Cardiac muscle cell (in vitro differentiated cells and primary cell): Measurements from ENCODE around the gene BIRC6. TPM values are rescaled to one million over a fixed set of nuclear protein-coding genes. Genes with fewer than 3 reads are reported as not detected.

Experiments
- DNase-seq, 2 donors: peaks; one replicate each; pipeline versions ENCODE4 v3.0.0 to v3.0.0-alpha.2; 2010 to 2017; ENCODE audit warnings: low read depth in 1 of 2, low spot score in 1 of 2
- H3K27ac ChIP-seq: fragments of 200-600 bp; sonication (generic); 2 replicates; pipeline ENCODE4 v1.5.1; 2016
- H3K27me3 ChIP-seq: fragments of 200-600 bp; sonication (generic); 2 replicates; pipeline ENCODE4 v1.6.0; 2016; ENCODE audit warnings: control low read depth
- H3K36me3 ChIP-seq: fragments of 200-600 bp; sonication (generic); 2 replicates; pipeline ENCODE4 v1.5.1; 2016; ENCODE audit warnings: control low read depth
- H3K4me1 ChIP-seq: fragments of 200-600 bp; sonication (generic); 2 replicates; pipeline ENCODE4 v1.8.1; 2017; ENCODE audit warnings: low read depth, mild to moderate bottlenecking, mixed run types
- H3K4me3 ChIP-seq: fragments of 200-600 bp; sonication (generic); 2 replicates; pipeline ENCODE4 v1.5.1; 2016; ENCODE audit warnings: mild to moderate bottlenecking
- H3K9me3 ChIP-seq: fragments of 200-600 bp; sonication (generic); 2 replicates; pipeline ENCODE4 v1.5.1; 2017; ENCODE audit warnings: low read depth, mild to moderate bottlenecking, control low read depth
- CTCF ChIP-seq: IDR thresholded peaks from 2 replicates; pipeline ENCODE4 v1.5.1; 2012; ENCODE audit warnings: low read depth, mild to moderate bottlenecking, low read length
- polyA plus RNA-seq: library from polyadenylated mRNA; unstranded; fragments of >200 nt; fragmentation: Nextera tagmentation; extraction: Ambion mirVana; gene quantifications from 2 replicates; pipeline ENCODE4 v1.2.1, GENCODE V29; 2016
- total RNA-seq: library from RNA; depleted of rRNA; stranded (reverse); fragments of >200 nt; gene quantifications from 2 replicates; pipeline ENCODE4 v1.2.3, GENCODE V29; 2016

Gene BIRC6
- total and polyA plus RNA-seq, 2 experiments from 2014 or later = 25.0 to 89.9 TPM

DNA sequence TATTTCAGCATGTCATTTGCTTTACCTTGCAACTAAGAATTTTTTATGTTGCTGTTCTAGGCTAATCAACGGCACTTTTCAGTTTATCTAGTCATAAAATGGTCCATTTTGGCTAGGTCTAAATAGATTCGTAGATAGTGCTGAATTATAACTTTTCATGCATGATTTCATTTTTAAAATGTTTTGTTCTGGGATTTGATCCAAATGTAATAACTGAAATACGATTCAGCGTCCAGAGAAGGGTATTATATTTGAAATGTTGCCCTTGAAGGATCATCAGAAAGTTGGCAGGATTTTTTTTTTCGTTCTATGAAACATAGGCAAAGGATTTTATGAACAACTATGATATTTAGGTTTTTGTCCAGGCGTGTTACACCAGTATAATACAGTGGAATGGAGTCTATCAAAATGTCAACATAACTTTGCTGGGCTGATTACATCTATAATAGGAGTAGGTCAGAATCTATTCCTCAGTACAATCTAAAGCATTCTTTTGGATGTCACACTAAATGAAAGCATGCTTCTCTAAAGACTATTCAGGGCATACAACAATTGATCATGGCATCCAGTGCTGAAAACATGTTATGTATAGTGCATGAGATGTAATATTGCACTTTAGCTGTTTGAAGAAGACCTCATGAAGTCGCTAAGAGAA, 295.9 kb downstream of the BIRC6 start:
- no peak for TF ChIP-seq CTCF
- no peak for DNase-seq
- Histone ChIP-seq H3K27me3 (no peaks in the 10 kb centered on the region), H3K4me1 (no peaks in the 10 kb centered on the region), H3K9me3 (no peaks in the 10 kb centered on the region), H3K36me3 (peaks cover 10% of the 10 kb centered on the region), H3K27ac (no peak overlapping the region), H3K4me3 (no peak overlapping the region)

DNA sequence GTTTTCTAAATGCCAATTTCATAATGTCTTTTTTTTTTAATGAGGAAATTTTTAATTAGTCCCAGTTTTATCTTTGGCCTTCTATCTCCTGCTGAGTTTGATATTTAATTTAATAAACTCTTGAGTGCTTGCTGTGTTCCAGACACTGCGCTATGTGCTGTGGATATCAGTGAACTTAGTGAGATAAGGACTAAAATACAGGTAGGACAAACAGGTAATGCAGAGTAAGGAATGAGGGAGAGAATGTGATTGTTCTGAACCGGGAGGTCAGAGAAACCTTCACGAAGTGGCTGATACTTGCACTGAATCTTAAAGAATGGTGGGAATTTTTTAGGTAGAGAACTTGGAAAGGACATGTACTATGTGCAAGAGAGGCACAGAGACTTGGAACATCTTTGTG, 299.2 kb downstream of the BIRC6 start:
- no peak for TF ChIP-seq CTCF
- no peaks in the 10 kb centered on the region for H3K36me3 ChIP-seq
- H3K27ac ChIP-seq = no peak overlapping the region
- H3K4me3 ChIP-seq = no peak overlapping the region
- no peaks in the 10 kb centered on the region for H3K4me1 ChIP-seq
- H3K9me3 ChIP-seq = no peaks in the 10 kb centered on the region
- H3K27me3 ChIP-seq = no peaks in the 10 kb centered on the region
- DNase-seq = no peak

GRCh38 chr2:32663864-32664263, 307.0 kb downstream of the BIRC6 start:
- TF ChIP-seq CTCF = no peak
- peak in 1 of 2 donors; percentile 71 for DNase-seq
- Histone ChIP-seq H3K9me3 (no peaks in the 10 kb centered on the region), H3K36me3 (no peaks in the 10 kb centered on the region), H3K4me3 (no peak overlapping the region), H3K27me3 (no peaks in the 10 kb centered on the region), H3K4me1 (no peaks in the 10 kb centered on the region), H3K27ac (no peak overlapping the region)

DNA sequence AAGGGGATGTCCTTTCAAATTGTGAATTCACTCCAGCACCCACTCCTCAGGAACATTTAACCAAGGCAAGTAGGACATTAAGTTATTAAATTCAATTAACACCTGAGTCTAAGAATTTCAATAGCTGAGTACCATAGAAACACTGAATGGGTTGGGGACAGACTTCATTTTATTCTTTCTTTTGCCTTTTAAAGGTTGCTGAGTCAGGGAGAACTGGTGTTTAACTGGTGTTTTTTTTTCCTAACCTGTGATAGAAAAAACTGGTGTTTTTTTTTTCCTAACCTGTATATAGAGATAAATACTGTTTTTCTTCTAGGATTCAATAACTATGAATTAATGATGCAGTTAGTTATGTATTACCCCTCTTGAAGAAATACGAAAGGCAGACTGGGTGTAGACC, 309.9 kb downstream of the BIRC6 start:
- H3K27ac ChIP-seq = no peak overlapping the region
- H3K9me3 ChIP-seq = no peaks in the 10 kb centered on the region
- no peaks in the 10 kb centered on the region for H3K36me3 ChIP-seq
- TF ChIP-seq CTCF = no peak
- DNase-seq = no peak
- H3K27me3 ChIP-seq = no peaks in the 10 kb centered on the region
- H3K4me1 ChIP-seq = no peaks in the 10 kb centered on the region
- no peak overlapping the region for H3K4me3 ChIP-seq

GRCh38 chr2:32668254-32668653, 311.4 kb downstream of the BIRC6 start:
- no peak for DNase-seq
- Histone ChIP-seq H3K36me3 (no peaks in the 10 kb centered on the region), H3K4me1 (no peaks in the 10 kb centered on the region), H3K27me3 (no peaks in the 10 kb centered on the region), H3K4me3 (no peak overlapping the region), H3K27ac (no peak overlapping the region), H3K9me3 (no peaks in the 10 kb centered on the region)
- no peak for TF ChIP-seq CTCF

Other genes with a start within 250 kb of the BIRC6 start
- 12.6 and 13.3 TPM in 2 replicates for gene SLC30A6, start 191.2 kb upstream of the BIRC6 start, total RNA-seq
- gene SLC30A6, start 191.2 kb upstream of the BIRC6 start, polyA plus RNA-seq = 11.8 and 19.0 TPM in 2 replicates
- not detected in 2 replicates for gene NLRC4, start 92.1 kb upstream of the BIRC6 start, total RNA-seq
- gene NLRC4, start 92.1 kb upstream of the BIRC6 start, polyA plus RNA-seq = 0.64 and 1.3 TPM in 2 replicates
- gene YIPF4, start 79.1 kb upstream of the BIRC6 start, total RNA-seq = 8.8 and 9.6 TPM in 2 replicates
- gene YIPF4, start 79.1 kb upstream of the BIRC6 start, polyA plus RNA-seq = 68.8 and 85.2 TPM in 2 replicates